H1 (cell line): Measurements from ENCODE around the gene MLPH. TPM values are rescaled to one million over a fixed set of nuclear protein-coding genes. Genes with fewer than 3 reads are reported as not detected.

Experiments
- polyA plus RNA-seq, 7 experiments: library from polyadenylated mRNA; depleted of rRNA in 3 of 7; stranded (reverse) in 5 of 7; unstranded in 2 of 7; fragments of >200 nt in 5 of 7; fragments of 200-250 nt in 2 of 7; gene quantifications; 1 replicate in 5 of 7; 2 replicates in 1 of 7; 4 replicates in 1 of 7; pipeline versions ENCODE4 v1.2.1 to v1.2.3, GENCODE V29; 2011 to 2013; ENCODE audit warnings: missing spikeins in 2 of 7, mixed read lengths in 2 of 7
- total RNA-seq: library from RNA; stranded (reverse); fragmentation: NEBNext Ultra II Directional; extraction: Animal tissue kit (Norgen Biotek cat#: 25700); gene quantifications from 2 replicates; pipeline ENCODE4 v1.2.1, GENCODE V29; 2021
- TF ChIP-seq, protein P1 (sequence below): fragments of 300-600 bp; sonication (generic); IDR thresholded peaks from 2 replicates; pipeline ENCODE4 v1.7.1; 2012; ENCODE audit warnings: low read length, moderate library complexity, mild to moderate bottlenecking, inconsistent platforms; ENCODE audit not compliant: insufficient replicate concordance

The MLPH gene
- total and polyA plus RNA-seq, 2 of the 8 experiments (the other 6 are each of a cell fraction or from before 2014, with no cell fraction given) = 12.7 to 17.0 TPM

DNA sequence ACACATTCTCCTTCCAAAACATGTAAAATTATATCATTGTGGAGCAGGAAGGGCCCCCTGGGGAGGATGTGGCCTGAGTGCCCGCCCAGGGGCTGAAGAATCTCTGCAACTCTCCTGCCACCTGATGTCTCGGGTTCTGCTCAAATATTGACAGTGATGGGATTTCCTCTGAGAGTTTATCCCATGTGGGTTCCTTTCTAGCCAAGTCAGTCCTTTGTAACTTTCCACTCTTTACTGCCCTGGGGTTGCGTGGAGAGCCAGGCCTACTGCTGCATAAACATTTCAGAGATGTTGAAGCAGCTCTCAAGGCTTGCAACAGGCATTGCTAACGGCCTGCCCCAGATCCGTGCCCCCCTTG, 107.4 kb downstream of the MLPH start (continued):
- TF ChIP-seq, protein P1, sequence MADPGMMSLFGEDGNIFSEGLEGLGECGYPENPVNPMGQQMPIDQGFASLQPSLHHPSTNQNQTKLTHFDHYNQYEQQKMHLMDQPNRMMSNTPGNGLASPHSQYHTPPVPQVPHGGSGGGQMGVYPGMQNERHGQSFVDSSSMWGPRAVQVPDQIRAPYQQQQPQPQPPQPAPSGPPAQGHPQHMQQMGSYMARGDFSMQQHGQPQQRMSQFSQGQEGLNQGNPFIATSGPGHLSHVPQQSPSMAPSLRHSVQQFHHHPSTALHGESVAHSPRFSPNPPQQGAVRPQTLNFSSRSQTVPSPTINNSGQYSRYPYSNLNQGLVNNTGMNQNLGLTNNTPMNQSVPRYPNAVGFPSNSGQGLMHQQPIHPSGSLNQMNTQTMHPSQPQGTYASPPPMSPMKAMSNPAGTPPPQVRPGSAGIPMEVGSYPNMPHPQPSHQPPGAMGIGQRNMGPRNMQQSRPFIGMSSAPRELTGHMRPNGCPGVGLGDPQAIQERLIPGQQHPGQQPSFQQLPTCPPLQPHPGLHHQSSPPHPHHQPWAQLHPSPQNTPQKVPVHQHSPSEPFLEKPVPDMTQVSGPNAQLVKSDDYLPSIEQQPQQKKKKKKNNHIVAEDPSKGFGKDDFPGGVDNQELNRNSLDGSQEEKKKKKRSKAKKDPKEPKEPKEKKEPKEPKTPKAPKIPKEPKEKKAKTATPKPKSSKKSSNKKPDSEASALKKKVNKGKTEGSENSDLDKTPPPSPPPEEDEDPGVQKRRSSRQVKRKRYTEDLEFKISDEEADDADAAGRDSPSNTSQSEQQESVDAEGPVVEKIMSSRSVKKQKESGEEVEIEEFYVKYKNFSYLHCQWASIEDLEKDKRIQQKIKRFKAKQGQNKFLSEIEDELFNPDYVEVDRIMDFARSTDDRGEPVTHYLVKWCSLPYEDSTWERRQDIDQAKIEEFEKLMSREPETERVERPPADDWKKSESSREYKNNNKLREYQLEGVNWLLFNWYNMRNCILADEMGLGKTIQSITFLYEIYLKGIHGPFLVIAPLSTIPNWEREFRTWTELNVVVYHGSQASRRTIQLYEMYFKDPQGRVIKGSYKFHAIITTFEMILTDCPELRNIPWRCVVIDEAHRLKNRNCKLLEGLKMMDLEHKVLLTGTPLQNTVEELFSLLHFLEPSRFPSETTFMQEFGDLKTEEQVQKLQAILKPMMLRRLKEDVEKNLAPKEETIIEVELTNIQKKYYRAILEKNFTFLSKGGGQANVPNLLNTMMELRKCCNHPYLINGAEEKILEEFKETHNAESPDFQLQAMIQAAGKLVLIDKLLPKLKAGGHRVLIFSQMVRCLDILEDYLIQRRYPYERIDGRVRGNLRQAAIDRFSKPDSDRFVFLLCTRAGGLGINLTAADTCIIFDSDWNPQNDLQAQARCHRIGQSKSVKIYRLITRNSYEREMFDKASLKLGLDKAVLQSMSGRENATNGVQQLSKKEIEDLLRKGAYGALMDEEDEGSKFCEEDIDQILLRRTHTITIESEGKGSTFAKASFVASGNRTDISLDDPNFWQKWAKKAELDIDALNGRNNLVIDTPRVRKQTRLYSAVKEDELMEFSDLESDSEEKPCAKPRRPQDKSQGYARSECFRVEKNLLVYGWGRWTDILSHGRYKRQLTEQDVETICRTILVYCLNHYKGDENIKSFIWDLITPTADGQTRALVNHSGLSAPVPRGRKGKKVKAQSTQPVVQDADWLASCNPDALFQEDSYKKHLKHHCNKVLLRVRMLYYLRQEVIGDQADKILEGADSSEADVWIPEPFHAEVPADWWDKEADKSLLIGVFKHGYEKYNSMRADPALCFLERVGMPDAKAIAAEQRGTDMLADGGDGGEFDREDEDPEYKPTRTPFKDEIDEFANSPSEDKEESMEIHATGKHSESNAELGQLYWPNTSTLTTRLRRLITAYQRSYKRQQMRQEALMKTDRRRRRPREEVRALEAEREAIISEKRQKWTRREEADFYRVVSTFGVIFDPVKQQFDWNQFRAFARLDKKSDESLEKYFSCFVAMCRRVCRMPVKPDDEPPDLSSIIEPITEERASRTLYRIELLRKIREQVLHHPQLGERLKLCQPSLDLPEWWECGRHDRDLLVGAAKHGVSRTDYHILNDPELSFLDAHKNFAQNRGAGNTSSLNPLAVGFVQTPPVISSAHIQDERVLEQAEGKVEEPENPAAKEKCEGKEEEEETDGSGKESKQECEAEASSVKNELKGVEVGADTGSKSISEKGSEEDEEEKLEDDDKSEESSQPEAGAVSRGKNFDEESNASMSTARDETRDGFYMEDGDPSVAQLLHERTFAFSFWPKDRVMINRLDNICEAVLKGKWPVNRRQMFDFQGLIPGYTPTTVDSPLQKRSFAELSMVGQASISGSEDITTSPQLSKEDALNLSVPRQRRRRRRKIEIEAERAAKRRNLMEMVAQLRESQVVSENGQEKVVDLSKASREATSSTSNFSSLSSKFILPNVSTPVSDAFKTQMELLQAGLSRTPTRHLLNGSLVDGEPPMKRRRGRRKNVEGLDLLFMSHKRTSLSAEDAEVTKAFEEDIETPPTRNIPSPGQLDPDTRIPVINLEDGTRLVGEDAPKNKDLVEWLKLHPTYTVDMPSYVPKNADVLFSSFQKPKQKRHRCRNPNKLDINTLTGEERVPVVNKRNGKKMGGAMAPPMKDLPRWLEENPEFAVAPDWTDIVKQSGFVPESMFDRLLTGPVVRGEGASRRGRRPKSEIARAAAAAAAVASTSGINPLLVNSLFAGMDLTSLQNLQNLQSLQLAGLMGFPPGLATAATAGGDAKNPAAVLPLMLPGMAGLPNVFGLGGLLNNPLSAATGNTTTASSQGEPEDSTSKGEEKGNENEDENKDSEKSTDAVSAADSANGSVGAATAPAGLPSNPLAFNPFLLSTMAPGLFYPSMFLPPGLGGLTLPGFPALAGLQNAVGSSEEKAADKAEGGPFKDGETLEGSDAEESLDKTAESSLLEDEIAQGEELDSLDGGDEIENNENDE = no peak
- TF ChIP-seq, all 59 proteins: peak for 1
